GM13977 (cell line): ENCODE results near the gene DKKL1.
"Not testable (repeated sequence)": the region's sequence is repeated elsewhere in the genome, so short reads cannot be mapped to it uniquely, and the experiment has no call there.

Experiments used
- DNase-seq: peaks from one replicate; pipeline ENCODE4 v3.0.0; 2012; ENCODE audit warnings: low spot score
- in situ Hi-C: fragments of 300-500 bp; cut with MboI; formaldehyde crosslinking; loops from one replicate; pipeline ENCODE4 v1.12.0; 2022; ENCODE audit warnings: low sequenced_read_pairs, low pct_unique_long_range_greater_than_20kb, mixed read lengths, inconsistent platforms; ENCODE audit not compliant: unreplicated experiment
- TF ChIP-seq, protein P1 (sequence below): IDR thresholded peaks from 2 replicates; pipeline ENCODE4 v1.5.1; 2012; ENCODE audit warnings: mild to moderate bottlenecking, control low read depth; ENCODE audit not compliant: insufficient read depth; ENCODE audit errors: extremely low read depth, missing control alignments

The DKKL1 gene

DNA sequence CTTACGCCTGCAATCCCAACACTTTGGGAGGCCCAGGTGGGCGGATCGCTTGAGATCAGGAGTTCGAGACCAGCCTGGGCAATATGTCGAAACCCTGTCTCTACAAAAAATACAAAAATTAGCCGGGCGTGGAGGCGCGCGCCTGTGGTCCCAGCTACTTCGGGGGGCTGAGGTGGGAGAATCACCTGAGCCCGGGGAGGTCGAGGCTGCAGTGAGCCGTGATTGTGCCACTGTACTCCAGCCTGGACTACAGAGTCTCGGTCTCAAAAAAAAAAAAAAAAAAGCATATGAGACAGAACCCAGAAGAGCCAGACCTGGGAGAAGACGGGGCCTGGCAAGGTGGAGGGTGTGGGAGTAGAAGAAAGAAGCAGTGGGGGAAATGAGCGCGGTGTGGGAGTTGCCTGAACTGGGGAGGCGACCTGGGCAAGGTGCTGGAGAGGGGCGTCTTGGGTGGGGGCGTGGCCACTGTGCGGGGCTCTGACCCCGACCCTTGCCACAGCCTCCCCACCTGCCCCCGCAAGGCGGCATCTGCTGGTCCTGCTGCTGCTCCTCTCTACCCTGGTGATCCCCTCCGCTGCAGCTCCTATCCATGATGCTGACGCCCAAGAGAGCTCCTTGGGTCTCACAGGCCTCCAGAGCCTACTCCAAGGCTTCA lies 533 bp downstream of the DKKL1 start:
- no peak for DNase-seq
- TF ChIP-seq, protein P1, sequence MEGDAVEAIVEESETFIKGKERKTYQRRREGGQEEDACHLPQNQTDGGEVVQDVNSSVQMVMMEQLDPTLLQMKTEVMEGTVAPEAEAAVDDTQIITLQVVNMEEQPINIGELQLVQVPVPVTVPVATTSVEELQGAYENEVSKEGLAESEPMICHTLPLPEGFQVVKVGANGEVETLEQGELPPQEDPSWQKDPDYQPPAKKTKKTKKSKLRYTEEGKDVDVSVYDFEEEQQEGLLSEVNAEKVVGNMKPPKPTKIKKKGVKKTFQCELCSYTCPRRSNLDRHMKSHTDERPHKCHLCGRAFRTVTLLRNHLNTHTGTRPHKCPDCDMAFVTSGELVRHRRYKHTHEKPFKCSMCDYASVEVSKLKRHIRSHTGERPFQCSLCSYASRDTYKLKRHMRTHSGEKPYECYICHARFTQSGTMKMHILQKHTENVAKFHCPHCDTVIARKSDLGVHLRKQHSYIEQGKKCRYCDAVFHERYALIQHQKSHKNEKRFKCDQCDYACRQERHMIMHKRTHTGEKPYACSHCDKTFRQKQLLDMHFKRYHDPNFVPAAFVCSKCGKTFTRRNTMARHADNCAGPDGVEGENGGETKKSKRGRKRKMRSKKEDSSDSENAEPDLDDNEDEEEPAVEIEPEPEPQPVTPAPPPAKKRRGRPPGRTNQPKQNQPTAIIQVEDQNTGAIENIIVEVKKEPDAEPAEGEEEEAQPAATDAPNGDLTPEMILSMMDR = no peak
- in situ Hi-C loops = no loop called here

DNA sequence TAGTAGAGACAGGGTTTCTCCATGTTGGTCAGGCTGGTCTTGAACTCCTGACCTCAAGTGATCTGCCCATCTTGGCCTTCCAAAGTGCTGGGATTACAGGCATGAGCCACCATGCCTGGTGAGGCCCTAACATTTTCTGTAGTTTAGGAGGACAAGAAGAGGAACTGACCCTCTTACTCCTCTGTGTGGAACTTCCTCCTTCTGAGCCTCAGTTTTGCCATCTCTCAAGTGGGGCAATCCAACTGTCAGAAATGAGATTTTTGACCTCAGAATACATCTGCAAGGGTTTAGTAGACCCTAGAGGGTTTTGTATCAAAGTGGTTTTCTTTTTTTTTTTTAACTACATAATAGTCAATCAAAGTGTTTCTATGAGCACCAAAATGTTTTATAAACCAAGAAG lies 2.4 kb downstream of the DKKL1 start:
- TF ChIP-seq, protein P1 = no peak
- no peak for DNase-seq
- in situ Hi-C loops = no loop called here

DNA sequence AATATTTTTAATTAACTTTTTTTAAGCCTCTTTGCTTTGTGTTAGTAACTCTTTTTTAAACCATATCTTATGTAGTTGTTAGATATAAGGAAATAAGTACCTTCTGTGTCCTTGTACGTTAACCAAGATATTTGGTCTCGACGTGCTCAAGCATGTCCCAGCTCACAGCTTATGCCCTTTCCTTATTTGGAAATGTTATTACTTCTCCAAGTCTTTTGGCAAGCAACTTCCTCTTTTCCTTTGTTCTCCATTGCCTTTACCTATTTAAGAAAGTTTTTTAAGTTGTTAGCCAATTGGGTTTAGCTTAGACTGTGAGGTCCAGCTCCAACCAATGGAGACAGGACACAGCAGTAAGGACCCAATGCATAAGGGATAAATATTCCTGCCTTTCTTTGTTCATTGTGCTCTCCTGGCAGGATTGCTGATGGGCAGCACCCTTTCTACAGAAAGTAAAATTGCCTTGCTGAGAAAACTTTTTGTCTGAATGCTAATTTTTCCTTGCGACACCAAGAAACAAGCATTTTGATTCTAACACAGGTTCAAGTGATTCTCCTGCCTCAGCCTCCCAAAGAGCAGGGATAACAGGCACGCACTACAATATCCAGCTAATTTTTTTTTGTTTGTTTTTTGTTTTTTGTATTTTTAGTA lies 5.2 kb downstream of the DKKL1 start:
- in situ Hi-C loops = no loop called here
- DNase-seq = no peak
- TF ChIP-seq, protein P1 = no peak

DNA sequence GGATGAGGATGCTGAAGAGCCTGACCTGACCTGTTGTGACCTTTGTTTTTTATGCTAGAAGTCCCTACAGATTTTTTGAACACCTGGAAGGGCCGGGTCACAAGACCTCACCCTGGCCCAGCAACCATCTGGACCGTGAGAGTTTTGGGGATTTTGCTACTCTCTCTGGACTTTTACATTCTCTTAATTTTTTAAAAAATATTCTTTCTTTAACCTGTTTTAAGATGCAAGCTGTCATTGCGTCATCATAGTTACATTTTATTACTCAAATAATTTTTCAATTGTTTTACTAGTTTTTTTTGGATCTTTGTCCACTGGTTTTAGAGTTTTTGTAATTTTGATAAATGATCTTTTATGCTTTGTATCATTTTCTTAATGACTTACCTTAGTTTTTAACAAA lies 7.5 kb downstream of the DKKL1 start:
- TF ChIP-seq, protein P1 = no peak
- in situ Hi-C loops = no loop called here
- DNase-seq = no peak

DNA sequence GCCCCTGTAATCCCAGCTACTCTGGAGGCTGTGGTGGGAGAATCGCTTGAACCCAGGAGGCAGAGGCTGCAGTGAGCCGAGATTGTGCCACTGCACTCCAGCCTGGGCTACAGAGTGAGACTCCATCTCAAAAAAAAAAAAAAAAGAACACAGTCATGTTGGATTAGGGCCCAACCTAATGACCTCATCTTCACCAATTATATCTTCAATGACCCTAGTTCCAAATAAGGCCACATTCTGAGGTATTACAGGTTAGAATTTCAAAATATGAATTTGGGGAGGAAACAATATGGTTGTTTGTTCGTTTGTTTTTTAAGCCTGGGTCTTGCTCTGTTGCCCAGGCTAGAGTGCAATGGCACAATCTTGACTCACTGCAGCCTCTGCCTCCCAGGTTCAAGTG lies 9.5 kb downstream of the DKKL1 start:
- in situ Hi-C loops, DNase-seq: not testable (repeated sequence)

DNA sequence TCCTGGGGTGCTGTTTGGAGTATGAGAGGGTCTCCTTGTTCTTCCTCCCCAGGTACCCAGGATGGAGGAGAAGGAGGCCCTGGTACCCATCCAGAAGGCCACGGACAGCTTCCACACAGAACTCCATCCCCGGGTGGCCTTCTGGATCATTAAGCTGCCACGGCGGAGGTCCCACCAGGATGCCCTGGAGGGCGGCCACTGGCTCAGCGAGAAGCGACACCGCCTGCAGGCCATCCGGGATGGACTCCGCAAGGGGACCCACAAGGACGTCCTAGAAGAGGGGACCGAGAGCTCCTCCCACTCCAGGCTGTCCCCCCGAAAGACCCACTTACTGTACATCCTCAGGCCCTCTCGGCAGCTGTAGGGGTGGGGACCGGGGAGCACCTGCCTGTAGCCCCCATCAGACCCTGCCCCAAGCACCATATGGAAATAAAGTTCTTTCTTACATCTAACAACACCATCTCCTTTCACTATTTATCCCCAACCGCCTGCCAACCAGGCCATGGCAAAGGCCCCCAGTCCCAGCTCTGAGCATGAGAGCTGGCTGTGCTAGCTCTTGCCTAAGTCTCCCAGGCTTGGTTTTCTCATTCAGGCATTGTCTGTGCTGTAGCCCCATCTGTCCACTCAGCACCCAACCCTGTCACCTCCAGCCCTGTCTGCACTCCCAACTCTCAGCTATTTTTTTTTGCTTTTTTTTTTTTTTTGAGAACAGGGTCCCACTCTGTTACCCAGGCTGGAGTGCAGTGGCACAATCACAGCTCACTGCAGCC lies 11.2 kb downstream of the DKKL1 start:
- no peak for DNase-seq
- in situ Hi-C loops = no loop called here
- TF ChIP-seq, protein P1 = no peak

DNA sequence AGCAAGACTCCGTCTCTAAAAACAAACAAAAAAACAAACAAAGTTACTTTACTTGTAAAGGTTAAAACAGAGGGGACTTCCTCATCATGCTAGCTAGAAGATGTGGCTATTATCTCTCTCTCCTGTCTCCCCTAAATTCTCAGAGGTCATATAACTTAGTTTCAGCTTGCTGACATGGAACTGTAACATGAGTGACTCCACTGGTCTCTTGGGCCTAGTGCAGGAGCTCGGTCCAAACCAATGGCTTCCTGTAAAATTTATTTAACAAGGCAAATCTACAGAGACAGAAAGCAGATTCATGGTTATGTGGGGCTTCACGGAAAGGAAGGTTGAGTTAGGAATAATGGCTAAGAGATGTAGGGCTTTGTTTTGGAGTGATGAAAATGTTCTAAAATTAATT lies 14.8 kb downstream of the DKKL1 start:
- TF ChIP-seq, protein P1 = no peak
- no peak for DNase-seq
- in situ Hi-C loops = no loop called here
